NT2/D1 (cell line): Measurements from ENCODE around the gene TMBIM1.

Source experiments
- YY1 ChIP-seq: IDR thresholded peaks from 2 replicates; pipeline ENCODE4 v1.6.1; 2011; ENCODE audit not compliant: insufficient read length, insufficient read depth
- ZNF274 ChIP-seq: IDR thresholded peaks from 2 replicates; pipeline ENCODE4 v1.6.1; 2011; ENCODE audit warnings: mild to moderate bottlenecking, low read depth, low read length

DNA sequence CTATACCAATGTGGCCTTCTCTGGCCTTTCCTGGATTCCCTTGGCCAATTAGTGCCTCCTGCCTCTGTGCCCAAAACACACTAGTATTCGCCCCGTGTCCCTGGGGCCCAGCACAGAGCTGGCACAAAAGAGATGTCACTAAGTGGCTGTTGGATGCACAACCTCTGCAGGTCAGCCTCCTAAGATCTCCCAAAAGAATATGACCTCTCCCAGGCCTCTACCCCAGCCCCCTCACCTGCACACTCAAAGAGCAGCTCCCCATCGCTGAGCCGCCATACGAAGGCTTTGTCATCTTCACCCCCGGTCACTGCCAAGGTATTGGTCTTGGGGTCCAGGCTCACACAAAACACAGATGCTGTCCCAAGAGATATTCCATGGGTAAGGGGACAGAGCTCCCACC is 25.0 kb downstream of the TMBIM1 start:
- TF ChIP-seq YY1 = no peak
- TF ChIP-seq ZNF274 = no peak
